Eye (tissue), 1 donor: ENCODE data around the gene CLCN6.

Experiments used
- DNase-seq: peaks from one replicate; pipeline ENCODE4 v3.0.0-alpha.2; 2015

CLCN6 gene

DNA sequence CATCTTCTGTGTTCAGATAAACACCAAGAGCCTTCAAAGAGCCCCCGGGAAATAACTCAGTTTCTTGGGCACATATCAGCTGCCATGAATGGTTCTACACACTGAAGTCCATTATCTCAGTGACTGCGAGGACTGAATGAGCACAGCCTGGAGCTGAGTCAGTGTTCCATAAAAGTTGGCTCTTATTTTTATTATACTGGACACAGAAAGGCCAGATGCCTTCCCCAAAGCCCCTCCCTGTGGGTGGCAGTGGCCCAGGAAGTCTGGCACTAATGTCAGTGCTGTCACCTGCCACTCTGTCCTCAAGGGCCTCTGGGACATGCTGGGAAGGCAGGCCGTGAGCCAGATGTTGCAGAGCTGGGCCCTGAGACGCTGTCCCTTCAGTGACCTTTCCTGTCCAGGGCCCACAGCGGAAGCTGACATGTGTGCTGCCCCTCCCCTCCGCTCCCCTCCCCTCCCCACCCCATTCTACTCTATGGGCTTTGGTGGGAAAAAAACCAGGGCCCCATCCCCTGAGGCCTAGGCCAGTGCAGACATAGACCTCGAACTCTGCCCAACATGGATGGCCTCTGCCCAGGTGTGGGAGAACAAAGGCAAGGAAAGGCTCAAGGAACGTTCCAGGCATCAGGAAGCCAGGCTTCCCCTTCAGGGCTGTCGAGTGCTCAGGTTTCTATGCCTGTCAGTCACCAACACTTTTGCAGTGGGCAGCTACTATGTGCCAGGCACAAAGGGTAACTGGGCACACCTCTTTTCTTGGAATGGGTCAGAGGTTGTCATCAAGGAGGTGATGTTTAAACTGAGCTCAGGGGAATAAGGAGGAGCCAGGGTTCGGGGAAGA, 75.1 kb downstream of the CLCN6 start:
- peak; percentile 87 for DNase-seq

DNA sequence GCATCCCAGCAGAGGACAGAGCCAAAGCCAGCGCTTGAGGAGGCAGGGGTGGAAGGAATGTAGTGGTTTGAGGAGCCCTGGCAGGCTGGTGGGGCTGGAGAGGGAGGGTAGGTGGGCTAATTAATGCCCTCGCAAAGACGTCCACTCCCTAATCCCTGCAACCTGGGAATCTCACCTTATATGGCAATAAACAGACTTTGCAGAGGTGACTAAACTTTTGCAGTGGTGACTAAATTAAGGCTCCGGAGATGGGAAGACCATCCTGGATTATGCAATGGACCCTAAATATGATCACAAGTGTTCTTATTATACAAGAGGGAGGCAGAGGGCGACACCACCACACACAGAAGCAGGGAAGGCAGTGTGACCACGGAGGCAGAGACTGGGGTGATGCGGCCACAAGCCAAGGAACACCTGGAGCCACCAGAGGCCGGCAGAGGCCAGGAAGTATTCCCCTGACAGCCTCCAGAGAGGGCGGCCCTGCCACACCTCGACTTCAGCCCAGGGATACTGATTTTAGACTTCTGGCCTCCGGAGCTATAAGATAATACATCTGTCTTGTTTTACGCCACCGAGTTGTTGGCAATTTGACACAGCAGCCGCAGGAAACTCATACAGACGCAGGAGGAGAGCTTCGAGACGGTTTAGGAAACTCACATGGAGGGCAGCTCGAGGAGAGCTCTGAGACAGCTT, 75.9 kb downstream of the CLCN6 start:
- no peak for DNase-seq

GRCh38 chr1:11882814-11883538, 77.0 kb downstream of the CLCN6 start:
- DNase-seq = peak; percentile 56

GRCh38 chr1:11885916-11886315, 79.9 kb downstream of the CLCN6 start:
- DNase-seq = peak; percentile 63

DNA sequence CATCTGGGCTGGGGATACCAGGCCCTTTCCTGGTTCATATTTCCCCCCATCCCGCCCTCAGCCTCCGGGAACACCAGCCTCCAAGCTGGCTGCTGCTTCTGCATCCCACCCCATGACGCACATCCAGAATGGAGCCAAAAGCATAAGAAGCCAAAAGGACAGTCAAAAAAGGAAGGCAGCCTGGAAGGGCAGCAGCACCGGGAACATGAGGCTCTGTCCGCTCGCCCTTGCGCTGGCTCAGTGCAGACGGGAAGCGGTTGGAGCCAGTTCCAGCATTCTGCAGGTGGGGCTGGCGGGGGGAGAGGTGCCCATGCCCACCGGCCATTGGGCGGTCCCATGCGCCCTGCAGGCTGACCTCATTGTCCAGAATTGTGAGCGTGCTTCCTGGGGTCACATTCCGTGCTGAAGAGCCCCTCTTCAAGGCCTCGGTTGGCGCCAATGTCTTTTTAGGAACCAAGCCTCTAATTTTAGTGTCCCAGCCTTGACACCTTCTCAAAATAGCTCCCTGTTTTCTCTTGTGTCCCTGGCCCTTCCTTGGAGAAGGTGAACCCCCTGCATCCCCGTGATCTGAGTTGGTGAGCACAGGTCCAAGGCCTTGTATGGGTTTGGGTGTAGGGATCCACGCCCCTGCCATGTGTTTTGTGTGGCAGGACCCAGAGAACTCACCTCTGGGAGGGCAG, 81.1 kb downstream of the CLCN6 start:
- DNase-seq = no peak

GRCh38 chr1:11887666-11888007, 81.6 kb downstream of the CLCN6 start:
- no peak for DNase-seq

GRCh38 chr1:11888206-11888876, 82.3 kb downstream of the CLCN6 start:
- DNase-seq = no peak

GRCh38 chr1:11888877-11889208, 82.9 kb downstream of the CLCN6 start:
- DNase-seq = no peak

DNA sequence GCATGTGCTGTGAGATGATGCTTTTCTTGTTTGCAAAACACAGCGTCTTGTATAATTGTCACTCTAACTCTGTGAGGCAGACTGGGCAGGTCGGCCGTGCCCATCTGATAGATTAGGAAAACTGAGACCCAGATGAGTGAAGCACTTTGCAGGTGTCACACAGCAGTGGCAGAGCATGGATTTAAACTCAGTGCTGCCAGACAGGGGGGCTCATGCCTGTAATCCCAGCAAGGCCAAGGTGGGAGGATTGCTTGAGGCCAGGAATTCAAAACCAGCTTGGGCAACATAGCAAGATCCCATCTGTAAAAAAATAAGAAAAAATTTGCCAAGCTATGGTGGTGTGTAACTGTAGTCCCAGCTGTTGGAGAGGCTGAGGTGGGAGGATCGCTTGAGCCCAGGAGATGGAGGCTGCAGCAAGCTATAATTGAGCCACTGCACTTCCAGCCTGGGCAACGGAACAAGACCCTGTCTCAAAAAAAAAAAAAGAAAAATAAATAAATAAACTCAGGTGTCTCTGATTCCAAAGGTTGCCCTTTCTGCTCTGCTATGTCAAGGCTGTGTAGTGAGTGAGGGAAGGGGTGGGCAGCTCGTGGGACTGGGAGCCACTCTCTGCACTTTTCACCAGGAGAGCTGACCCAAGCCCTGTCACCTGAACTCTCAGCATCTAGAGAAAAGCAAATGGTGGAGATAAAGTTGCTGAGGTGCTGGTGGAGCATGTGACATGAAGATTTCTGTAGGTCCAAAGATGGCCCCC, 85.6 kb downstream of the CLCN6 start:
- DNase-seq = no peak
